ENCODE measurements around the gene EML4.

- TF ChIP-seq POLR2AphosphoS5 (IDR thresholded peaks at IDR 0.05) = no peak
- no peak for TF ChIP-seq POLR2A (IDR thresholded peaks at IDR 0.05)
- no peak for TF ChIP-seq CTCF (IDR thresholded peaks at IDR 0.05 in 8 of 11, conservative IDR thresholded peaks at IDR 0.05 in 3 of 11)
Observed at GRCh38 chr2:42270757-42271156, 101.6 kb downstream of the EML4 start.

Measured in spleen (tissue), 7 donors.